ENCODE results near the gene KIF9.

GRCh38 chr3:47266709-47267489 is 15.7 kb downstream of the KIF9 start:
- no peak for TF ChIP-seq TAF1 (IDR thresholded peaks at IDR 0.05; ENCODE audit: low read depth, low read length)
- no peak for TF ChIP-seq POLR2A (IDR thresholded peaks at IDR 0.05; ENCODE audit: low read depth, low read length)
- no peak for TF ChIP-seq POLR2AphosphoS5 (IDR thresholded peaks at IDR 0.05; ENCODE audit: low read depth, low read length)
- TF ChIP-seq PAX5 (IDR thresholded peaks at IDR 0.05; ENCODE audit: insufficient read depth, low read length, severe bottlenecking), result no peak
- no peak for TF ChIP-seq POU2F2 (IDR thresholded peaks at IDR 0.05; ENCODE audit: low read depth, low read length)
- no peak for TF ChIP-seq SPI1 (IDR thresholded peaks at IDR 0.05; ENCODE audit: low read depth, low read length)

Measured in GM12891 (cell line).